T-helper 2 cell treated with Interferon-gamma antibody and Interleukin-4, amounts not matched to agents 5 μg/mL and 100 μg/mL, for 36 hours (primary cell): ENCODE measurements around the gene ARAP2.

Experiments used
- DNase-seq: peaks from one replicate; pipeline ENCODE4 v3.0.0; 2021; ENCODE audit warnings: low spot score
- H3K27ac Mint-ChIP-seq: one replicate; pipeline ENCODE4 v1.8.0; 2021; ENCODE audit warnings: mild to moderate bottlenecking, mixed read lengths
- H3K27me3 Mint-ChIP-seq: one replicate; pipeline ENCODE4 v1.8.0; 2021; ENCODE audit warnings: low read depth, mixed read lengths
- H3K36me3 Mint-ChIP-seq: one replicate; pipeline ENCODE4 v1.8.0; 2021; ENCODE audit warnings: low read depth, mixed read lengths
- H3K4me1 Mint-ChIP-seq: one replicate; pipeline ENCODE4 v1.8.0; 2021; ENCODE audit warnings: low read depth, mixed read lengths
- H3K4me3 Mint-ChIP-seq: one replicate; pipeline ENCODE4 v1.8.0; 2022; ENCODE audit warnings: mild to moderate bottlenecking, moderate library complexity, mixed read lengths
- H3K9me3 Mint-ChIP-seq: one replicate; pipeline ENCODE4 v1.8.0; 2021; ENCODE audit warnings: mixed read lengths

ARAP2 gene

DNA sequence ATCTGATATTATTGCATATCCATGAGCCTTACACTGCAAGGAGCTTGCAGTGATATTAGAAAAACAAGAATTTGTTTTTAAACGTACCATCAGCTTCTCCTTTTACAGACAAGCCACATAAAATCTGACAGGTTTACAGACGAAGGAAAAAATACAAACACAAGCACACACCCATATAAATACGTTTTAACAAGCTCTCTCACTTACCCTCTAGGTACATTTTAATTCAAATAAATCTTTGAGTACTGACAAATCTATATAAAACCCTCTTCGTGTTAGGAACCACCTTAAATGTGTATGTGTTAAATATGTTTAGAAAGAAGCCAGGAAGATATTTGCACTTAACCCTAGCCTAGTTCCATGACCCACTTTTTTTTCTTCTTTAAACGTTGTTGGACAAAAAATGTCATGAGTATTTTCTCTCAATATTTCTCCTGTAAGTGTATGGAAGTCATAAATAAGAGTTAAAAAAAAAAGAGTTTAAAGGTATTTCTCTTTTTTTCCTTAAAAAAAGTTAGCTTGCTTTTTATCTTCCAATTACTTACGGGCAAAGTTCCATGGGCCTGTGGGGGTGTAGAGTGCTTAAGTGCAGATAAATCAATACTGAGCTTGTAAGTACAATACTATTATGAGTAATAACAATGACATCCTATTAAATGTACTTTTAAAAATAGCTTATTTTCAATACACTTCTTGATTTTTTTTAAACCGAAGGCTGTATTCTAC is 1.5 kb downstream of the ARAP2 start:
- Mint-ChIP-seq H3K9me3 (peaks cover 9% of the 10 kb centered on the region), H3K4me3 (peak overlapping the region; percentile 94), H3K36me3 (peaks cover 34% of the 10 kb centered on the region), H3K27me3 (peaks cover 3% of the 10 kb centered on the region), H3K4me1 (peaks cover 44% of the 10 kb centered on the region), H3K27ac (peak overlapping the region; percentile 89)
- DNase-seq, result no peak

DNA sequence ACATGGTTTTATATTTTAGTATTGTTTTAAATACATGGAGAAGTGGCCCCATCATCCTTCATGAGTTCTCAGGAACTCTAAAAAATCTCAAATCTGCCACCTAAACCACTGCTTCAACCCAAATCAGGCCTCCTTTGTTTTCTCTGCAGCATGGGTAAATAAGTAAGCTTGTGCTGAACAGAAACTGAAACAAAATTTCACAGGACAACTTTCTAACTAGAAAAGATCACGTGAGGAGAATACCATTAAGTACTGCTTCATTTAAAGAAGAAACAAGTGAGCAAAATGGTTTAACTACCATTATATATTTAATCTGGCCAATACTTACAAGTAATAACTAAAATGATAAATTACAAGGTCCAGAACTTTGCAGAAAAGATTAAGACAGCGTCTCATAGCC is 2.5 kb downstream of the ARAP2 start:
- Mint-ChIP-seq H3K36me3 (peaks cover 44% of the 10 kb centered on the region), H3K27ac (peak overlapping the region; percentile 89), H3K4me1 (peaks cover 45% of the 10 kb centered on the region), H3K4me3 (peak overlapping the region; percentile 94), H3K27me3 (no peaks in the 10 kb centered on the region), H3K9me3 (peaks cover 16% of the 10 kb centered on the region)
- no peak for DNase-seq

GRCh38 chr4:36237366-36238313 is 6.7 kb downstream of the ARAP2 start:
- Mint-ChIP-seq H3K27me3 (no peaks in the 10 kb centered on the region), H3K36me3 (peaks cover 72% of the 10 kb centered on the region), H3K9me3 (peaks cover 42% of the 10 kb centered on the region), H3K27ac (no peak overlapping the region), H3K4me1 (peaks cover 48% of the 10 kb centered on the region), H3K4me3 (no peak overlapping the region)
- no peak for DNase-seq

- peaks cover 48% of the 10 kb centered on the region for H3K9me3 Mint-ChIP-seq
- H3K36me3 Mint-ChIP-seq, result peaks cover 72% of the 10 kb centered on the region
- H3K4me1 Mint-ChIP-seq, result peaks cover 37% of the 10 kb centered on the region
- no peak overlapping the region for H3K4me3 Mint-ChIP-seq
- no peak for DNase-seq
- H3K27ac Mint-ChIP-seq, result no peak overlapping the region
- H3K27me3 Mint-ChIP-seq, result no peaks in the 10 kb centered on the region
Measured at GRCh38 chr4:36236159-36236558, 8.2 kb downstream of the ARAP2 start.

DNA sequence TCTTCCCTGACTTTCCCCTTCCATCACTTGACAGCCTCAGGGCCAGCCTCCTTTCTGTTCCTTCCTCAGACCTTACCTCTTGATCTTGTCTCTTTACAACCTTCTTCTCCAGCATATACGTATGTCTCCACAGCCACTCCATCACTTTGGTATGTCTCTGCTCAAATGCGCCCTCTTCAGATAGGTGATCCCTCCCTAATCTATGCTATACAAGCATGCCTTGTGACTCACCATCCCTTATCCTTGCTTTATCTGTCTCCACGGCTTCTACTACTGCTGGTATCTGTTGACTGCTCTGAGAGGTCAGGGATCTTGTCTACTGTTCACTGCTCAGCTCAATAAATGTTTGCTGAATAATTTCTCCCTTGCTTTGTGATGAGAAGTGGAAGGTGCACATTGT is 9.0 kb downstream of the ARAP2 start:
- no peak for DNase-seq
- Mint-ChIP-seq H3K4me3 (no peak overlapping the region), H3K27ac (no peak overlapping the region), H3K27me3 (no peaks in the 10 kb centered on the region), H3K4me1 (peaks cover 35% of the 10 kb centered on the region), H3K9me3 (peaks cover 48% of the 10 kb centered on the region), H3K36me3 (peaks cover 71% of the 10 kb centered on the region)

GRCh38 chr4:36233567-36234266 is 10.6 kb downstream of the ARAP2 start:
- Mint-ChIP-seq H3K4me3 (no peak overlapping the region), H3K27ac (no peak overlapping the region), H3K36me3 (peaks cover 59% of the 10 kb centered on the region), H3K27me3 (no peaks in the 10 kb centered on the region), H3K9me3 (peaks cover 44% of the 10 kb centered on the region), H3K4me1 (peaks cover 25% of the 10 kb centered on the region)
- DNase-seq, result no peak

DNA sequence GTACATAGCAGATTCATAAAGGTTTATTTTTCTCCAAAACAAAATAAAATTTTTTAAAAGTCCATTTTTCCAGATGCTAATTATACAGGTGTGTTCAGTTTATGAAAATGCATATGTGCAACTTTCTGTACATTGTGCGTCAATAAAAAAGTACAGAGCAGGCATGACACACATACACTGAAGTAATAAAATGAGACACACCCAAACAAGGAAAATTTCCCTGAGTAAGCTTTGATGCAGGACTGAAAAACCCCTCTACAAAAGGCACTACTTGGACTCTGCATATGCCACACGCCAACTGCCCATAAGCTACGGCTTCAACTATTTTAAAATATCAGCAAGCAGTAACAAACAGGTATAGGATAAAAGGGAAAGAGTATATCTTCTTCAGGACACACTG is 13.8 kb downstream of the ARAP2 start:
- Mint-ChIP-seq H3K9me3 (peaks cover 24% of the 10 kb centered on the region), H3K4me1 (peaks cover 20% of the 10 kb centered on the region), H3K36me3 (peaks cover 35% of the 10 kb centered on the region), H3K27ac (no peak overlapping the region), H3K27me3 (no peaks in the 10 kb centered on the region), H3K4me3 (no peak overlapping the region)
- no peak for DNase-seq

DNA sequence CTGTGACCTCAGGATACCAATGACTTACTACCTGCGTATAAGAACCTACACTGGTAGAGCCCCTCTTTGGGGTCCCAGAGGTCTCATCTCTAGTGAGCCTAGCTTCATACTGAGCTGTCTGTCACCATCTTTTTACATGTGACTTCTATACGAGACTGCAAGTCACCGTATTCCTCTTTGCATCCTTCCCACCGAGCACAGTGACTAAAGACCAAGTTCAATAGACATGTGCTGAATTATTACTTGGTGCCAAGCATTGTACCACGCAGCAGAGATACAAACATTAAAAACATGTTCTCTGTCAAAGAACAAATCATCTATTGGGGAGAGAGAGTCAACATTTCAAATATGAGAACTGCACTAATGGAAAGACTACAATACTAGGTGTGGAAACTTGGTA is 16.4 kb downstream of the ARAP2 start:
- H3K27me3 Mint-ChIP-seq, result no peaks in the 10 kb centered on the region
- peaks cover 6% of the 10 kb centered on the region for H3K9me3 Mint-ChIP-seq
- DNase-seq, result no peak
- no peak overlapping the region for H3K4me3 Mint-ChIP-seq
- H3K4me1 Mint-ChIP-seq, result peaks cover 18% of the 10 kb centered on the region
- H3K36me3 Mint-ChIP-seq, result peaks cover 18% of the 10 kb centered on the region
- no peak overlapping the region for H3K27ac Mint-ChIP-seq

- H3K4me3 Mint-ChIP-seq, result no peak overlapping the region
- H3K4me1 Mint-ChIP-seq, result peaks cover 21% of the 10 kb centered on the region
- H3K9me3 Mint-ChIP-seq, result no peaks in the 10 kb centered on the region
- H3K27ac Mint-ChIP-seq, result no peak overlapping the region
- no peak for DNase-seq
- peaks cover 11% of the 10 kb centered on the region for H3K36me3 Mint-ChIP-seq
- no peaks in the 10 kb centered on the region for H3K27me3 Mint-ChIP-seq
Measured at GRCh38 chr4:36226430-36227227, 17.7 kb downstream of the ARAP2 start.

GRCh38 chr4:36224972-36225903 is 19.1 kb downstream of the ARAP2 start:
- H3K4me3 Mint-ChIP-seq, result no peak overlapping the region
- H3K27me3 Mint-ChIP-seq, result no peaks in the 10 kb centered on the region
- peaks cover 19% of the 10 kb centered on the region for H3K4me1 Mint-ChIP-seq
- H3K36me3 Mint-ChIP-seq, result peaks cover 11% of the 10 kb centered on the region
- no peaks in the 10 kb centered on the region for H3K9me3 Mint-ChIP-seq
- H3K27ac Mint-ChIP-seq, result no peak overlapping the region
- DNase-seq, result no peak

DNA sequence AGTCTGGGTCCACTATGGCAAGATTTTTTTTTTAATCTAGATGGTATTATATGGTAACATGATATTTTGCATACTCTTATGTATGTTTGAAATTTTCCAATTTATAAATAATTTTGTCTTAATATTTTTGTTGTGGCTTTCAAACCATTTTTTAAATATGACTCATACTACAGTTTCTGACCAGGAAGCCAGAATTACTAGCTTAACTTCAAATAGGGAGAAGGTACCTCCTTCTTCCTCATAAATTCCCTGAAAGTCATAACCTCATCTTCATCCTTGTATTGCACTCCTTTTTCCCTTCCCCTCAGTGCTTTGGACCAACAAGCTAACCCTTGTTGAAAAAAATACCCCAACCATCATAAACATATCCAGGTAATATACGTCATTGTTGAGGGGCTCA is 21.6 kb downstream of the ARAP2 start:
- Mint-ChIP-seq H3K36me3 (peaks cover 8% of the 10 kb centered on the region), H3K27ac (no peak overlapping the region), H3K27me3 (no peaks in the 10 kb centered on the region), H3K9me3 (no peaks in the 10 kb centered on the region), H3K4me1 (peaks cover 31% of the 10 kb centered on the region), H3K4me3 (no peak overlapping the region)
- no peak for DNase-seq

DNA sequence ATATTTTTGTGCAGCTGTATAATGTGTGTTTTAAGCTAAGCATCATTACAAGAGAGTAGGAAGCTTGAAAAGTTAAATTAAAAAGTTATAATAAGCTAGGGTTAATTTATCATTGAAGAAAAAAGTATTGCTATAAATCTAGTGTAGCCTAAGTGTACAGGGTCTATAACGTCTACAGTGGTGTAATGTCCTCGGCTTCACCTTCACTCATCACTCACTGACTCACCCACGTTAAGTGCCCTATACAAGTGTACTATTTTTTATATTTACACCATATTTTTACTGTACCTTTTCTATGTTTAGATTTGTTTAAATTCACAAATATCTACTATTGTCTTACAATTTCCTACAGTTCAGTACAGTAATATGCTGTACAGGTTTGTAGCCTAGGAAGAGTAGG is 23.5 kb downstream of the ARAP2 start:
- H3K27me3 Mint-ChIP-seq, result no peaks in the 10 kb centered on the region
- no peak overlapping the region for H3K27ac Mint-ChIP-seq
- DNase-seq, result no peak
- no peaks in the 10 kb centered on the region for H3K9me3 Mint-ChIP-seq
- H3K36me3 Mint-ChIP-seq, result peaks cover 5% of the 10 kb centered on the region
- no peak overlapping the region for H3K4me3 Mint-ChIP-seq
- H3K4me1 Mint-ChIP-seq, result peaks cover 30% of the 10 kb centered on the region
